Inflammatory macrophage (primary cell): ENCODE results near the gene MYO9A.
A peak's percentile ranks its signal among the peaks of the same experiment; 100 is the strongest.

Experiments
- DNase-seq, 2 donors: peaks; one replicate each; pipeline ENCODE4 v3.0.0-alpha.2; 2020 to 2022
- total RNA-seq, 18 experiments: gene quantifications; one replicate each; lab custom pipeline; 2026; ENCODE audit warnings: mixed read lengths in 6 of 18, inconsistent platforms in 2 of 18; lab: John Stamatoyannopoulos, UW

The MYO9A gene
- total RNA-seq, result 33.3 to 85.4 (median 62.0) reads per million in 18 experiments

GRCh38 chr15:72118017-72118978 lies at the start of gene MYO9A, which contains the start of gene SENP8:
Gene MYO9A, minus strand, starts transcription at chr15:72118150. Its CDS starts 71,587 bp downstream, at chr15:72046563.
Gene SENP8, plus strand, starts transcription at chr15:72118403. Its CDS starts 21,221 bp downstream, at chr15:72139624.
- DNase-seq, result peak; percentile 99

- no peak for DNase-seq
These were observed 49.5 kb upstream of the MYO9A start for GRCh38 chr15:72167445-72167844.

- no peak for DNase-seq
These were observed 48.9 kb upstream of the MYO9A start for GRCh38 chr15:72166716-72167417.

- no peak for DNase-seq
These were observed 45.8 kb upstream of the MYO9A start for GRCh38 chr15:72163719-72164118.

GRCh38 chr15:72162569-72162968 lies 44.6 kb upstream of the MYO9A start:
- DNase-seq, result no peak

GRCh38 chr15:72161361-72162132 lies 43.6 kb upstream of the MYO9A start:
- no peak for DNase-seq

GRCh38 chr15:72160696-72161245 lies 42.8 kb upstream of the MYO9A start:
- DNase-seq, result no peak

- peak; percentile 3 to 71 for DNase-seq
These were observed 39.0 kb upstream of the MYO9A start for GRCh38 chr15:72156928-72157327.

- DNase-seq, result peak; percentile 82 to 84
These were observed 38.0 kb upstream of the MYO9A start for GRCh38 chr15:72155635-72156616.

GRCh38 chr15:72155003-72155621 lies 37.2 kb upstream of the MYO9A start:
- DNase-seq, result peak in 1 of 2 donors; percentile 13

- no peak for DNase-seq
These were observed 36.4 kb upstream of the MYO9A start for GRCh38 chr15:72154316-72154715.

- no peak for DNase-seq
These were observed 35.5 kb upstream of the MYO9A start for GRCh38 chr15:72153269-72154000.

- peak; percentile 20 to 67 for DNase-seq
These were observed 29.5 kb upstream of the MYO9A start for GRCh38 chr15:72147418-72147817.

- no peak for DNase-seq
These were observed 29.0 kb upstream of the MYO9A start for GRCh38 chr15:72146934-72147333.

- DNase-seq, result no peak
These were observed 28.3 kb upstream of the MYO9A start for GRCh38 chr15:72146221-72146620.

- DNase-seq, result no peak
These were observed 23.5 kb upstream of the MYO9A start for GRCh38 chr15:72141171-72142084.

GRCh38 chr15:72140088-72140487 lies 22.1 kb upstream of the MYO9A start:
- DNase-seq, result no peak

- no peak for DNase-seq
These were observed 21.7 kb upstream of the MYO9A start for GRCh38 chr15:72139667-72140066.
